ENCODE measurements around the gene HOXB4. TPM values are rescaled to one million over a fixed set of nuclear protein-coding genes. Genes with fewer than 3 reads are reported as not detected.

HOXB4 gene
- total RNA-seq, 1 experiment from 2014 or later = 11.3 TPM

DNA sequence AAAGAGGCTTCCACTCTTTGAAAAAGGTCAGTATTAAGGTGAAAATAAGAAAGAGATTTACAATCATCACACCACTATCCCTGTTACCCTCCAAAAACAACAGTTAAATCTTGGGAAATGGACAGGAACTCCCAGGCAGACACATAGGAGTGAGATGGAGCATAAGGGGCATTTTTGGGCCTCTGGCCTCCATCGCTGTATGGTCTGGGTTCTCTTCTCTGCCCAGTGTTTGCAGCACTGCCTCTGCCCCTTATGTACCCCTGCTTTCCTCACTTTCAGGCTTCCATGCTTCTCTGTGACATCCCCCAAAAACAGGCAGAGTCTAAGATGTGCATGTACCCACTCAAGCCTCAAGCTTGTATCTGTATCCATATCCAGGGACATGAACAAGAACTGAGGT lies 32.6 kb downstream of the HOXB4 start (continued):
- no peak for TF ChIP-seq POLR2AphosphoS5 (IDR thresholded peaks at IDR 0.05; ENCODE audit: low read depth, low read length)

GRCh38 chr17:48545022-48545375 lies 33.2 kb downstream of the HOXB4 start, which contains the start of gene HOXB2:
Gene HOXB2 (minus strand): TSS chr17:48545109. CDS start chr17:48544911, 198 bp downstream.
- ChIA-PET POLR2A (no interaction called here), CTCF (no interaction called here), RAD21 (ENCODE audit: low non-redundant PET in 1 of 2, low total read pairs in 2 of 2, uncharacterized antibody in 2 of 2, unreplicated experiment in 2 of 2) (no interaction called here)
- Histone ChIP-seq H2AFZ (ENCODE audit: low read depth, low read length, poor library complexity, severe bottlenecking) (no peak within 1 kb of the TSS), H3K9me2 (ENCODE audit: insufficient read depth) (no peaks in the 10 kb centered on the region), H3K9ac (ENCODE audit: low read length) (peak within 1 kb of the TSS; percentile 63), H4K20me1 (ENCODE audit: insufficient read depth) (no peaks in the 10 kb centered on the region), H3K4me2 (ENCODE audit: low read length) (peak within 1 kb of the TSS; percentile 69), H3K27ac (ENCODE audit: low read depth, low read length) (no peak within 1 kb of the TSS), H3K4me1 (ENCODE audit: control insufficient read depth in 1 of 2, insufficient read depth in 2 of 2, low read length in 2 of 2) (peaks cover 0 to 10% of the 10 kb centered on the region in 2 experiments; a peak in 2 of 4 replicates), H3K4me3 (replicated peaks in 1 of 2; ENCODE audit: low read depth in 1 of 2, low read length in 2 of 2) (peak within 1 kb of the TSS; percentile 49 to 59), H3K79me2 (ENCODE audit: insufficient read depth, low read length) (no peaks in the 10 kb centered on the region), H3K36me3 (ENCODE audit: control insufficient read depth in 1 of 2, insufficient read depth in 2 of 2, low read length in 2 of 2) (peaks cover 0 to 2% of the 10 kb centered on the region in 2 experiments; a peak in 1 of 4 replicates), H3K9me3 (ENCODE audit: control insufficient read depth in 1 of 2, insufficient read depth in 1 of 2, low read depth in 1 of 2, low read length in 2 of 2) (no peaks in the 10 kb centered on the region), H3K27me3 (ENCODE audit: insufficient read depth, low read length) (no peaks in the 10 kb centered on the region)
- intact Hi-C loops (cut with micrococcal nuclease) = no loop called here
- BruUV-seq (replicated peaks) = no TSS peak
- no peak for ATAC-seq
- DNase-seq (ENCODE audit: low read depth, low spot score) = no peak
- TF ChIP-seq SRF (IDR thresholded peaks at IDR 0.05; ENCODE audit: low read depth) = no peak

- H3K9ac ChIP-seq (ENCODE audit: low read length) = no peak overlapping the region
- intact Hi-C loops (cut with micrococcal nuclease) = no loop called here
- no peaks in the 10 kb centered on the region for H3K79me2 ChIP-seq (ENCODE audit: insufficient read depth, low read length)
Measured at GRCh38 chr17:48544349-48545021, 33.7 kb downstream of the HOXB4 start.

More at GRCh38 chr17:48544349-48545021, 33.7 kb downstream of the HOXB4 start:
- Histone ChIP-seq H3K4me3 (replicated peaks in 1 of 2; ENCODE audit: low read depth in 1 of 2, low read length in 2 of 2) (peak overlapping the region in 1 of 2 experiments; percentile 59; a peak in 1 of 4 replicates), H3K4me1 (ENCODE audit: control insufficient read depth in 1 of 2, insufficient read depth in 2 of 2, low read length in 2 of 2) (peaks cover 0 to 10% of the 10 kb centered on the region in 2 experiments; a peak in 2 of 4 replicates), H3K27ac (ENCODE audit: low read depth, low read length) (no peak overlapping the region), H3K36me3 (ENCODE audit: control insufficient read depth in 1 of 2, insufficient read depth in 2 of 2, low read length in 2 of 2) (no peaks in the 10 kb centered on the region; a peak in 1 of 4 replicates), H3K9me2 (ENCODE audit: insufficient read depth) (no peaks in the 10 kb centered on the region), H3K9me3 (ENCODE audit: control insufficient read depth in 1 of 2, insufficient read depth in 1 of 2, low read depth in 1 of 2, low read length in 2 of 2) (no peaks in the 10 kb centered on the region), H4K20me1 (ENCODE audit: insufficient read depth) (no peaks in the 10 kb centered on the region), H2AFZ (ENCODE audit: low read depth, low read length, poor library complexity, severe bottlenecking) (no peak overlapping the region), H3K27me3 (ENCODE audit: insufficient read depth, low read length) (no peaks in the 10 kb centered on the region), H3K4me2 (ENCODE audit: low read length) (peak overlapping the region; percentile 69)
- TF ChIP-seq, protein P1, sequence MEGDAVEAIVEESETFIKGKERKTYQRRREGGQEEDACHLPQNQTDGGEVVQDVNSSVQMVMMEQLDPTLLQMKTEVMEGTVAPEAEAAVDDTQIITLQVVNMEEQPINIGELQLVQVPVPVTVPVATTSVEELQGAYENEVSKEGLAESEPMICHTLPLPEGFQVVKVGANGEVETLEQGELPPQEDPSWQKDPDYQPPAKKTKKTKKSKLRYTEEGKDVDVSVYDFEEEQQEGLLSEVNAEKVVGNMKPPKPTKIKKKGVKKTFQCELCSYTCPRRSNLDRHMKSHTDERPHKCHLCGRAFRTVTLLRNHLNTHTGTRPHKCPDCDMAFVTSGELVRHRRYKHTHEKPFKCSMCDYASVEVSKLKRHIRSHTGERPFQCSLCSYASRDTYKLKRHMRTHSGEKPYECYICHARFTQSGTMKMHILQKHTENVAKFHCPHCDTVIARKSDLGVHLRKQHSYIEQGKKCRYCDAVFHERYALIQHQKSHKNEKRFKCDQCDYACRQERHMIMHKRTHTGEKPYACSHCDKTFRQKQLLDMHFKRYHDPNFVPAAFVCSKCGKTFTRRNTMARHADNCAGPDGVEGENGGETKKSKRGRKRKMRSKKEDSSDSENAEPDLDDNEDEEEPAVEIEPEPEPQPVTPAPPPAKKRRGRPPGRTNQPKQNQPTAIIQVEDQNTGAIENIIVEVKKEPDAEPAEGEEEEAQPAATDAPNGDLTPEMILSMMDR (IDR thresholded peaks at IDR 0.05 in 2 of 3, conservative IDR thresholded peaks at IDR 0.05 in 1 of 3; ENCODE audit: borderline replicate concordance in 1 of 3, insufficient read depth in 1 of 3, low read depth in 2 of 3, low read length in 2 of 3) = no peak
- TF ChIP-seq ZBTB33 (IDR thresholded peaks at IDR 0.05; ENCODE audit: extremely low read depth, insufficient replicate concordance, low read length) (no peak), ZNF274 (IDR thresholded peaks at IDR 0.05; ENCODE audit: low read depth, low read length) (no peak), SIN3A (IDR thresholded peaks at IDR 0.05; ENCODE audit: low read depth) (no peak), EGR1 (IDR thresholded peaks at IDR 0.05; ENCODE audit: low read depth) (no peak), ZFX (IDR thresholded peaks at IDR 0.05) (no peak)
- ATAC-seq (no peak), DNase-seq (ENCODE audit: low read depth, low spot score) (no peak)
- ChIA-PET POLR2A (no interaction called here), RAD21 (ENCODE audit: low non-redundant PET in 1 of 2, low total read pairs in 2 of 2, uncharacterized antibody in 2 of 2, unreplicated experiment in 2 of 2) (no interaction called here), CTCF (no interaction called here)
- BruUV-seq (replicated peaks) = no TSS peak
